ENCODE measurements around the gene SEC61G.

Gene SEC61G

GRCh38 chr7:54757711-54758110, 1.3 kb downstream of the SEC61G start:
- no peak for DNase-seq

- DNase-seq: no peak
These were observed 9.8 kb downstream of the SEC61G start for GRCh38 chr7:54749200-54749599.

- no peak for DNase-seq
These were observed 11.8 kb downstream of the SEC61G start for GRCh38 chr7:54747234-54747633.

GRCh38 chr7:54743580-54743979, 15.4 kb downstream of the SEC61G start:
- no peak for DNase-seq

- no peak for DNase-seq
These were observed 20.3 kb downstream of the SEC61G start for GRCh38 chr7:54738737-54739136.

GRCh38 chr7:54729107-54729506, 29.9 kb downstream of the SEC61G start:
- DNase-seq: no peak

- no peak for DNase-seq
These were observed 30.6 kb downstream of the SEC61G start for GRCh38 chr7:54728411-54728810.

- no peak for DNase-seq
These were observed 33.8 kb downstream of the SEC61G start for GRCh38 chr7:54725255-54725654.

- no peak for DNase-seq
These were observed 36.5 kb downstream of the SEC61G start for GRCh38 chr7:54722502-54722901.

- DNase-seq: no peak
These were observed 37.0 kb downstream of the SEC61G start for GRCh38 chr7:54722026-54722425.

- no peak for DNase-seq
These were observed 39.0 kb downstream of the SEC61G start for GRCh38 chr7:54719974-54720373.

GRCh38 chr7:54719425-54719824, 39.6 kb downstream of the SEC61G start:
- no peak for DNase-seq

GRCh38 chr7:54712820-54713219, 46.2 kb downstream of the SEC61G start:
- no peak for DNase-seq

GRCh38 chr7:54711900-54712595, 47.0 kb downstream of the SEC61G start:
- no peak for DNase-seq

- DNase-seq: no peak
These were observed 49.7 kb downstream of the SEC61G start for GRCh38 chr7:54709283-54709682.

GRCh38 chr7:54705436-54705835, 53.6 kb downstream of the SEC61G start:
- DNase-seq: no peak

GRCh38 chr7:54704851-54705250, 54.2 kb downstream of the SEC61G start:
- DNase-seq: no peak
